H54 (cell line): ENCODE results near the gene LRIG3.
A peak's percentile ranks its signal among the peaks of the same experiment; 100 is the strongest.
"Not testable (repeated sequence)": the region's sequence is repeated elsewhere in the genome, so short reads cannot be mapped to it uniquely, and the experiment has no call there.

Source experiments
- DNase-seq: peaks from one replicate; pipeline ENCODE4 v3.0.0; 2011; ENCODE audit warnings: low spot score, mixed read lengths; ENCODE audit not compliant: insufficient read length
- FAIRE-seq: peaks from 3 replicates; lab custom pipeline; 2011; peaks lifted over from hg19 to GRCh38; lab: Jason Lieb, UNC
- POLR2A ChIP-seq: IDR thresholded peaks from 2 replicates; pipeline ENCODE4 v1.6.1; 2011; ENCODE audit warnings: low read depth, mild to moderate bottlenecking, low read length

The LRIG3 gene, protein sequence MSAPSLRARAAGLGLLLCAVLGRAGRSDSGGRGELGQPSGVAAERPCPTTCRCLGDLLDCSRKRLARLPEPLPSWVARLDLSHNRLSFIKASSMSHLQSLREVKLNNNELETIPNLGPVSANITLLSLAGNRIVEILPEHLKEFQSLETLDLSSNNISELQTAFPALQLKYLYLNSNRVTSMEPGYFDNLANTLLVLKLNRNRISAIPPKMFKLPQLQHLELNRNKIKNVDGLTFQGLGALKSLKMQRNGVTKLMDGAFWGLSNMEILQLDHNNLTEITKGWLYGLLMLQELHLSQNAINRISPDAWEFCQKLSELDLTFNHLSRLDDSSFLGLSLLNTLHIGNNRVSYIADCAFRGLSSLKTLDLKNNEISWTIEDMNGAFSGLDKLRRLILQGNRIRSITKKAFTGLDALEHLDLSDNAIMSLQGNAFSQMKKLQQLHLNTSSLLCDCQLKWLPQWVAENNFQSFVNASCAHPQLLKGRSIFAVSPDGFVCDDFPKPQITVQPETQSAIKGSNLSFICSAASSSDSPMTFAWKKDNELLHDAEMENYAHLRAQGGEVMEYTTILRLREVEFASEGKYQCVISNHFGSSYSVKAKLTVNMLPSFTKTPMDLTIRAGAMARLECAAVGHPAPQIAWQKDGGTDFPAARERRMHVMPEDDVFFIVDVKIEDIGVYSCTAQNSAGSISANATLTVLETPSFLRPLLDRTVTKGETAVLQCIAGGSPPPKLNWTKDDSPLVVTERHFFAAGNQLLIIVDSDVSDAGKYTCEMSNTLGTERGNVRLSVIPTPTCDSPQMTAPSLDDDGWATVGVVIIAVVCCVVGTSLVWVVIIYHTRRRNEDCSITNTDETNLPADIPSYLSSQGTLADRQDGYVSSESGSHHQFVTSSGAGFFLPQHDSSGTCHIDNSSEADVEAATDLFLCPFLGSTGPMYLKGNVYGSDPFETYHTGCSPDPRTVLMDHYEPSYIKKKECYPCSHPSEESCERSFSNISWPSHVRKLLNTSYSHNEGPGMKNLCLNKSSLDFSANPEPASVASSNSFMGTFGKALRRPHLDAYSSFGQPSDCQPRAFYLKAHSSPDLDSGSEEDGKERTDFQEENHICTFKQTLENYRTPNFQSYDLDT

GRCh38 chr12:58920102-58920960 lies at the start of gene LRIG3:
Gene LRIG3, minus strand, starts transcription at chr12:58920504. Its CDS starts 269 bp downstream, at chr12:58920235.
- TF ChIP-seq POLR2A: peak; percentile 12; the same call in 1 of the 2 replicates
- FAIRE-seq (peak; percentile 92), DNase-seq (peak; percentile 76)

DNA sequence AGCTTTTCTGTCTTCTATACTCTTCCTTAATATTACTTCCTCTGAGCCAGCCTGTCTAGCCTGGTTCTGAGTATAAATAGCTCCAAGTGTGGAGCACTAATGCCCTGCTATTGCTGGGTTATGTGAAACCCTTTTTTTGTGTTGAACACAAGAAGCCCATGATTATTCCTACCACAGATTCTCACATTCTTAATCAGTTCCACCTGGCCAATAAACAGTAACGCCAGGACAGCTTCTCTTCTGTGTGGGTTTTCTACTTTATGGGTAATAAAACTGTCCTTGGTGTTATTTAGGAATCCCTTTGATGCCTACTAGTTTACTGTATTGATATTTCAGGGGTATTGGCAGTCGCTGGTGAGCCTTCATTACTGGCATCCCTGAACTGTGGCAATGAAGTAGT lies 48.9 kb upstream of the LRIG3 start:
- no peak for TF ChIP-seq POLR2A
- no peak for DNase-seq
- FAIRE-seq: no peak

GRCh38 chr12:58967561-58967960 lies 47.3 kb upstream of the LRIG3 start:
- no peak for FAIRE-seq

DNA sequence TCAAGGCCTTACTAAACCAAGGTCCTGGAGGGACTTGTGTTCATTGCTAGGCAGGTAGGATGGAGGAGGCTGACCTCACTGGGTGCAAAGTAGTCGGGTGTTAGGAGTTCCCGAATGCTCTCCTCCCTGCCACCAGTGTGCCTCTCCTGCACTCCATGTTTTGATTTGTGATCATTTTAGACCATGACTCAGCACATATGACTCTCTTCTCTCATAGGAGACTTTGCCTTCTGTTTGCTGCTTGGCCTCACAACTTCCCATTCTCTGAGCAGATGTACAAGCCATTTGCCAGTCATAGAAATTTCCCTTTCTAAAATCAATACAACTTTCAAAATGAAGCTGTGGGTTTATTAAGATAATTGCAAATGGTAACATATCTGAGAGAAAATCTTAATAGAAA lies 46.6 kb upstream of the LRIG3 start:
- TF ChIP-seq POLR2A: no peak
- DNase-seq (no peak), FAIRE-seq (no peak)

More at GRCh38 chr12:58967561-58967960, 47.3 kb upstream of the LRIG3 start:
- no peak for DNase-seq
- TF ChIP-seq POLR2A: no peak

- FAIRE-seq (no peak), DNase-seq (no peak)
- no peak for TF ChIP-seq POLR2A
Observed at GRCh38 chr12:58965568-58965967, 45.3 kb upstream of the LRIG3 start.

DNA sequence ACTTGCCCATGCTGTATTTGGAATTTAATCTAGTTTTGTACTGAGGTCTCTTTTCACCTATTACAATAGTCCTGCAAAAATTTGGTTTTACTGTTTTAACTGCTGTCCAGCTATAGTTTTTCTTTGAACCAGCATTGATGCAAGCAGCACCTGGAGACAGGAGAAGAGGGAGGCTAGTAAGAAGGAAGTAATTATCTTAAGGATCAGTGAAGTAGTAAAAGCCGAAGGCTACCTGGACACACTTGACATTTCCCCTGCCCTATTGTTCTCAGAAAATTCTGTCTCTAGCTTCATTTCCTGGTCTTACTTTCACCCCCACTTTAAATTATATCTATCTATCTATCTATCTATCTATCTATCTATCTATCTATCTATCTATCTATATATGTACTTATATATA lies 43.5 kb upstream of the LRIG3 start:
- FAIRE-seq (no peak), DNase-seq (no peak)
- no peak for TF ChIP-seq POLR2A

DNA sequence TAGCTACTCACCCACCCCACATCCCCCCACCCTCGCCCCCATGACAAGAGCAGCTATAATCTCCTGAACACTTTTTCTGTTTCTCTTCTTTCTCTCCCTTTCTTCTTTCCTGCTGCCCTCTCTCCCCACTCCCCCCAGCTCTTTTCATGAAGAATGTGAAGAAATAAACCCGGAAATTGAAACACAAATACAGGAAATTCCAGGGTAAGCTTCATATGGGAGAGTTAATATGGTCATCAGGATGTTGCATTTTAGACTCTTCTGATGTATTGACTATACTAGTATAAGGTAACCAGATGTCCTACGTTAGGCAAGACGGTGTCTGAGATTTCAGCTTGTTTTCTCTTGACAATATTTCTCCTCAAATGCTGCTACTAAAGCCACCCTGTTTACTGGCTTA lies 41.6 kb upstream of the LRIG3 start:
- FAIRE-seq (no peak), DNase-seq (no peak)
- no peak for TF ChIP-seq POLR2A

DNA sequence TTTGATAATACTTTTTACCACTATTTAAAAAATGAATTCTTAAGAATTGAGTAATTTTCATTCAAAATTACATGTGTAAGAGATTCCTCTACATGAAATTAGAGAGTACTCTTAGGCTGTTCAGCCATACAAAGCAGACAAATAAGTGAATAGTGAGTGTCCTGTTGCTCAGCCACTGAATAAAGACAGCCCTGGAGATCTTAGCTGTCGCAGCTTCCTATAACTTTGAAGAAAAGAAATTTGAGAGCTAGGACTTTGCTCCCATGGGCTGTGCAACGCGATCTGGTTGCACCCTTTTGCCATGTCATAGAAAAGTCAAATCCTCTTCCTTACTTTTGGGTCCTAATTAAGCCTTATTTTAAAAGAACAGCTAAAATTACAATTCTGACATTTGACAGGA lies 40.9 kb upstream of the LRIG3 start:
- no peak for TF ChIP-seq POLR2A
- DNase-seq (no peak), FAIRE-seq (no peak)

- FAIRE-seq (no peak), DNase-seq (no peak)
- no peak for TF ChIP-seq POLR2A
Observed at GRCh38 chr12:58959639-58960300, 39.5 kb upstream of the LRIG3 start.

DNA sequence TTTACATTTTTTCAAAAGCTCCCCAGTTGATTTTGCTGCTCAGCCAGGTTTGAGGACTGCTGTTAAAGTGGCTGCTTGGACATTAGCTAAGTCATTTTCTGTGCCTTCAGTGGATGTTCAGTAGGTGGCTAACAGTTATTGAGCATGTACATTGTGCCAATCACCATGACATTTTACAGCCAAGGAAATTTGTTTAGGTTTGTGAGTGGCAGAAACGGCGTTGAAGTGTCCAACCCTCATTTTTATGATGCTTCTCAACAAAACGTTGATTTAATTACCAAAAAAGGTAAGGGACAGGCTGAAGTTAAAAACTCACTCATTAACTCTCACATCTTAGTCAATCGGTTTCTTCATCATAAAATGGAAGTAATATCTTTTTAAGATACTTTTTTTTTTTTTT lies 37.0 kb upstream of the LRIG3 start:
- DNase-seq: no peak
- FAIRE-seq: no peak
- TF ChIP-seq POLR2A: no peak

- no peak for TF ChIP-seq POLR2A
- DNase-seq: no peak
- FAIRE-seq: no peak
Observed at GRCh38 chr12:58955849-58956248, 35.5 kb upstream of the LRIG3 start.

DNA sequence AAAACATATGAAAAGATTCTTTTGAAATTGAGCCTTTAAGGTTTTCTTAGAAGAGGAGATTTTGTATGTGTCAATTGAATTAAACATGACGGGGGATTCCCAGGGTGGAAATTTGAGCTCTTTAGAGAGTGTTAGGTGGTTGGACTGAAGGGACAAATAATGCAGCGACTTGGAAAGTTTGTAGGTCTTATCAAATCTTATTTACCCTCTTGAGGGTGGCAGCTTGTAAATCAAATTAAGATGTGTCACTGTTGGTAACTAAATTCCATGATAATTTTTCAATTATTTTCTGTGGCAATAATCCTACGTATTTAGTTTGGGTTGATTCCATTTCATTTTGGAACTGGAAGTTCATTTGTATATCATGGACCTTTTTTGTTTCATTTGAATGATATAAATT lies 33.7 kb upstream of the LRIG3 start:
- no peak for TF ChIP-seq POLR2A
- DNase-seq (no peak), FAIRE-seq (no peak)

GRCh38 chr12:58950739-58951100 lies 30.4 kb upstream of the LRIG3 start:
- FAIRE-seq (no peak), DNase-seq (no peak)
- TF ChIP-seq POLR2A: no peak

- not testable (repeated sequence) for FAIRE-seq, DNase-seq
Observed at GRCh38 chr12:58949954-58950738, 29.8 kb upstream of the LRIG3 start.
